ENCODE results near the gene SMCO3. TPM values are rescaled to one million over a fixed set of nuclear protein-coding genes. Genes with fewer than 3 reads are reported as not detected.

SMCO3 gene
- polyA plus RNA-seq, result 1 to 10 TPM in 1 of 3 donors, under 1 TPM in 1, not detected in 1; 0.12 to 1.1 TPM

GRCh38 chr12:14814014-14814413, at the start of gene SMCO3:
SMCO3 (minus strand) TSS chr12:14814182; CDS start chr12:14806680, 7,502 bp downstream.
- WGBS, 3 donors, result 74 to 80% (median 80%) methylated on average over 3 of the region's 3 CpGs

GRCh38 chr12:14860490-14860889, 46.5 kb upstream of the SMCO3 start:
- no peak overlapping the region for H3K27ac ChIP-seq (ENCODE audit: low read depth, low read length)

More at GRCh38 chr12:14814014-14814413, at the start of gene SMCO3:
- H3K27ac ChIP-seq (ENCODE audit: low read depth, low read length), result no peak within 1 kb of the TSS

GRCh38 chr12:14858513-14858912, 44.5 kb upstream of the SMCO3 start:
- no peak overlapping the region for H3K27ac ChIP-seq (ENCODE audit: low read depth, low read length)
- WGBS, 3 donors, result 91 to 99% (median 93%) methylated on average over 1 of the region's 1 CpG

- 53 to 68% (median 60%) methylated on average over 6 of the region's 6 CpGs for WGBS, 3 donors
- H3K27ac ChIP-seq (ENCODE audit: low read depth, low read length), result no peak overlapping the region
Observed at GRCh38 chr12:14854586-14855183, 40.7 kb upstream of the SMCO3 start.

GRCh38 chr12:14853961-14854360, 40.0 kb upstream of the SMCO3 start:
- 51 to 72% (median 58%) methylated on average over 3 of the region's 3 CpGs for WGBS, 3 donors
- H3K27ac ChIP-seq (ENCODE audit: low read depth, low read length), result no peak overlapping the region

- no peak overlapping the region for H3K27ac ChIP-seq (ENCODE audit: low read depth, low read length)
Observed at GRCh38 chr12:14852880-14853279, 38.9 kb upstream of the SMCO3 start.

- no peak overlapping the region for H3K27ac ChIP-seq (ENCODE audit: low read depth, low read length)
- WGBS, 3 donors, result 4 to 96% (median 95%) methylated on average over 1 of the region's 1 CpG
Observed at GRCh38 chr12:14850929-14851663, 37.1 kb upstream of the SMCO3 start.

GRCh38 chr12:14849661-14850060, 35.7 kb upstream of the SMCO3 start:
- 59 to 75% (median 66%) methylated on average over 2 of the region's 2 CpGs for WGBS, 3 donors
- no peak overlapping the region for H3K27ac ChIP-seq (ENCODE audit: low read depth, low read length)

- no peak overlapping the region for H3K27ac ChIP-seq (ENCODE audit: low read depth, low read length)
- WGBS, 3 donors, result 26 to 66% (median 41%) methylated on average over 4 of the region's 4 CpGs
Observed at GRCh38 chr12:14846876-14847580, 33.0 kb upstream of the SMCO3 start.

- WGBS, 3 donors, result 33 to 36% (median 34%) methylated on average over 3 of the region's 3 CpGs
- no peak overlapping the region for H3K27ac ChIP-seq (ENCODE audit: low read depth, low read length)
Observed at GRCh38 chr12:14846042-14846587, 32.1 kb upstream of the SMCO3 start.

- no peak overlapping the region for H3K27ac ChIP-seq (ENCODE audit: low read depth, low read length)
- WGBS, 3 donors, result 11 to 14% (median 13%) methylated on average over 3 of the region's 3 CpGs
Observed at GRCh38 chr12:14845350-14845750, 31.4 kb upstream of the SMCO3 start.

GRCh38 chr12:14844401-14844800, 30.4 kb upstream of the SMCO3 start:
- no peak overlapping the region for H3K27ac ChIP-seq (ENCODE audit: low read depth, low read length)

- H3K27ac ChIP-seq (ENCODE audit: low read depth, low read length), result no peak within 1 kb of the TSS
- 58 to 75% (median 66%) methylated on average over 10 of the region's 10 CpGs for WGBS, 3 donors
Observed at GRCh38 chr12:14843425-14843887, 29.5 kb upstream of the SMCO3 start, which contains the start of gene ART4. ART4 (minus strand) TSS chr12:14843526; CDS start chr12:14843113, 413 bp downstream.

GRCh38 chr12:14842315-14842714, 28.3 kb upstream of the SMCO3 start:
- 24 to 87% (median 82%) methylated on average over 3 of the region's 3 CpGs for WGBS, 3 donors

GRCh38 chr12:14841761-14842160, 27.8 kb upstream of the SMCO3 start:
- 24 to 55% (median 42%) methylated on average over 3 of the region's 3 CpGs for WGBS, 3 donors
- H3K27ac ChIP-seq (ENCODE audit: low read depth, low read length), result no peak overlapping the region

More at GRCh38 chr12:14842315-14842714, 28.3 kb upstream of the SMCO3 start:
- H3K27ac ChIP-seq (ENCODE audit: low read depth, low read length), result no peak overlapping the region

GRCh38 chr12:14840616-14841015, 26.6 kb upstream of the SMCO3 start:
- no peak overlapping the region for H3K27ac ChIP-seq (ENCODE audit: low read depth, low read length)
- WGBS, 3 donors, result 78 to 90% (median 90%) methylated on average over 4 of the region's 4 CpGs

- WGBS, 3 donors, result 94 to 99% (median 97%) methylated on average over 1 of the region's 1 CpG
- no peak overlapping the region for H3K27ac ChIP-seq (ENCODE audit: low read depth, low read length)
Observed at GRCh38 chr12:14839262-14839661, 25.3 kb upstream of the SMCO3 start.

GRCh38 chr12:14836336-14837210, 22.6 kb upstream of the SMCO3 start:
- WGBS, 3 donors, result 76 to 89% (median 80%) methylated on average over 7 of the region's 7 CpGs

More at GRCh38 chr12:14836336-14837210, 22.6 kb upstream of the SMCO3 start:
- H3K27ac ChIP-seq (ENCODE audit: low read depth, low read length), result no peak overlapping the region
